Measurements from ENCODE around the gene NAIP. TPM values are rescaled to one million over a fixed set of nuclear protein-coding genes. Genes with fewer than 3 reads are reported as not detected.
"Not testable (repeated sequence)": the region's sequence is repeated elsewhere in the genome, so short reads cannot be mapped to it uniquely, and the experiment has no call there.

NAIP gene
- total RNA-seq, result 10 to 100 TPM in 6 of 7 donors, 1 to 10 TPM in 1; 8.4 to 21.2 (median 16.0) TPM
- 10 to 100 TPM in 1 of 2 donors, 1 to 10 TPM in 1; 4.0 to 11.6 TPM for polyA plus RNA-seq
- long read RNA-seq, donor 1, partial matches to known transcripts, result 0 of 3 reads
- long read RNA-seq, donor 1, other reads (novel, unspliced or antisense), result 3 of 3 reads
- long read RNA-seq, donor 2, result 0 reads
- long read RNA-seq, donor 3, full-length matches to known transcripts, result 3 of 12 reads
- long read RNA-seq, donor 3, partial matches to known transcripts, result 0 of 12 reads
- long read RNA-seq, donor 3, other reads (novel, unspliced or antisense), result 9 of 12 reads

- H3K36me3 ChIP-seq; H3K9me3 ChIP-seq; H3K27me3 ChIP-seq; intact Hi-C loops (cut with DNase I); H3K27ac ChIP-seq; DNase-seq; H3K4me3 ChIP-seq; H3K4me1 ChIP-seq (ENCODE audit: insufficient read depth): not testable (repeated sequence)
- no CpG with 5 or more reads among the region's 8 CpGs for WGBS, 3 donors
Observed at GRCh38 chr5:71025289-71025953, at the start of gene NAIP. Gene NAIP, minus strand, starts transcription at chr5:71025339. Its CDS starts 12,424 bp downstream, at chr5:71012915.

GRCh38 chr5:71067262-71067928, 42.3 kb upstream of the NAIP start, which contains the start of gene GTF2H2:
Gene GTF2H2, minus strand, starts transcription at chr5:71067676. Its CDS starts 4,913 bp downstream, at chr5:71062763.
- H3K27ac ChIP-seq; H3K36me3 ChIP-seq; H3K4me3 ChIP-seq; H3K4me1 ChIP-seq (ENCODE audit: insufficient read depth); DNase-seq; H3K9me3 ChIP-seq; H3K27me3 ChIP-seq; intact Hi-C loops (cut with DNase I): not testable (repeated sequence)
- WGBS, 3 donors, result no CpG with 5 or more reads among the region's 46 CpGs

- H3K4me1 ChIP-seq (ENCODE audit: insufficient read depth); H3K4me3 ChIP-seq; DNase-seq; H3K27me3 ChIP-seq; intact Hi-C loops (cut with DNase I); H3K9me3 ChIP-seq; H3K27ac ChIP-seq; H3K36me3 ChIP-seq: not testable (repeated sequence)
- WGBS, 3 donors, result 71% methylated on average over 1 of the region's 1 CpG; no CpG with 5 or more reads in 2 of the 3 donors
Observed at GRCh38 chr5:71061322-71061721, 36.2 kb upstream of the NAIP start.

GRCh38 chr5:71059426-71059825, 34.3 kb upstream of the NAIP start:
- H3K36me3 ChIP-seq; DNase-seq; H3K9me3 ChIP-seq; intact Hi-C loops (cut with DNase I); H3K4me1 ChIP-seq (ENCODE audit: insufficient read depth); H3K27ac ChIP-seq; H3K27me3 ChIP-seq; H3K4me3 ChIP-seq: not testable (repeated sequence)
- no CpG with 5 or more reads among the region's 3 CpGs for WGBS, 3 donors

- H3K4me3 ChIP-seq; H3K4me1 ChIP-seq (ENCODE audit: insufficient read depth); H3K27ac ChIP-seq; H3K9me3 ChIP-seq; intact Hi-C loops (cut with DNase I); H3K27me3 ChIP-seq; DNase-seq; H3K36me3 ChIP-seq: not testable (repeated sequence)
- WGBS, 3 donors, result 83 to 100% methylated on average over 1 to 2 of the region's 2 CpGs; no CpG with 5 or more reads in 1 of the 3 donors
Observed at GRCh38 chr5:71044808-71045207, 19.7 kb upstream of the NAIP start.

GRCh38 chr5:71044128-71044527, 19.0 kb upstream of the NAIP start:
- H3K4me3 ChIP-seq; H3K36me3 ChIP-seq; H3K27ac ChIP-seq; DNase-seq; H3K27me3 ChIP-seq; H3K4me1 ChIP-seq (ENCODE audit: insufficient read depth); H3K9me3 ChIP-seq; intact Hi-C loops (cut with DNase I): not testable (repeated sequence)
- WGBS, 3 donors, result no CpG with 5 or more reads among the region's 2 CpGs

GRCh38 chr5:71031046-71031776, 6.1 kb upstream of the NAIP start:
- H3K9me3 ChIP-seq; H3K4me1 ChIP-seq (ENCODE audit: insufficient read depth); H3K27me3 ChIP-seq; H3K36me3 ChIP-seq; intact Hi-C loops (cut with DNase I); H3K4me3 ChIP-seq; DNase-seq; H3K27ac ChIP-seq: not testable (repeated sequence)
- no CpG with 5 or more reads among the region's 7 CpGs for WGBS, 3 donors

- DNase-seq; H3K4me1 ChIP-seq (ENCODE audit: insufficient read depth); intact Hi-C loops (cut with DNase I); H3K27me3 ChIP-seq; H3K4me3 ChIP-seq; H3K36me3 ChIP-seq; H3K9me3 ChIP-seq; H3K27ac ChIP-seq: not testable (repeated sequence)
- no CpG with 5 or more reads among the region's 6 CpGs for WGBS, 3 donors
Observed at GRCh38 chr5:71020643-71021042, 4.5 kb downstream of the NAIP start.

GRCh38 chr5:71018376-71019005, 6.6 kb downstream of the NAIP start:
- intact Hi-C loops (cut with DNase I), result not testable (repeated sequence)

More at GRCh38 chr5:71018376-71019005, 6.6 kb downstream of the NAIP start:
- not testable (repeated sequence) for DNase-seq; H3K27ac ChIP-seq; H3K36me3 ChIP-seq; H3K27me3 ChIP-seq; H3K4me1 ChIP-seq (ENCODE audit: insufficient read depth); H3K4me3 ChIP-seq; H3K9me3 ChIP-seq
- WGBS, 3 donors, result no CpG with 5 or more reads among the region's 6 CpGs
